K562 (cell line): Measurements from ENCODE around the gene ANK3. TPM values are rescaled to one million over a fixed set of nuclear protein-coding genes. Genes with fewer than 3 reads are reported as not detected.

Experiments
- ATAC-seq: fragments of 200-7000 bp; cut with Tn5 transposase; 3 replicates; pipeline ENCODE4 v1.9.1; 2020; ENCODE audit warnings: moderate library complexity
- BruUV-seq: library from RNA; stranded (reverse); fragments of 400-500 nt; replicated peaks from 2 replicates; lab custom pipeline; 2021; lab: Mats Ljungman, UMichigan
- CTCF ChIA-PET: fragments of 300-600 bp; formaldehyde crosslinking; extraction: SDS; loops from one replicate; lab custom pipeline; 2021; ENCODE audit warnings: low intra/inter-chr PET ratio; lab: Yijun Ruan, JAX
- POLR2A ChIA-PET: fragments of 300-600, 350-650 bp; sonication (Branson Sonifier 250); formaldehyde crosslinking; extraction: SDS; loops from one replicate; lab custom pipeline; 2021; ENCODE audit warnings: antibody characterized with exemption, inconsistent platforms; lab: Yijun Ruan, JAX
- DNase-seq, 4 experiments: peaks; one replicate each; pipeline versions ENCODE4 v3.0.0 to v3.0.0-alpha.2; 2011 to 2018; ENCODE audit warnings: low spot score in 3 of 4, mixed read lengths in 3 of 4; ENCODE audit errors: extremely low read depth in 1 of 4
- FAIRE-seq: peaks from 2 replicates; lab custom pipeline; 2011; peaks lifted over from hg19 to GRCh38; lab: Jason Lieb, UNC
- H2AFZ ChIP-seq: 2 replicates; pipeline ENCODE4 v1.6.0; 2011; ENCODE audit warnings: low read depth, low read length, control low read depth, inconsistent platforms
- H3K27ac ChIP-seq: fragments of 200-600 bp; 3 replicates; pipeline ENCODE4 v1.8.0; 2011; ENCODE audit warnings: low read depth, mild to moderate bottlenecking, control low read depth, inconsistent platforms, low read length, moderate library complexity, mixed read lengths; ENCODE audit errors: extremely low read depth
- H3K27me3 ChIP-seq, 2 experiments: fragments of 300-600 bp in 1 of 2; 2 replicates in 1 of 2; 3 replicates in 1 of 2; pipeline versions ENCODE4 v1.6.0 to v1.8.0; 2011; ENCODE audit warnings: inconsistent platforms in 2 of 2, low read length in 2 of 2, mild to moderate bottlenecking in 1 of 2, mixed read lengths in 1 of 2, moderate library complexity in 1 of 2; ENCODE audit not compliant: control insufficient read depth in 2 of 2, insufficient read depth in 2 of 2
- H3K36me3 ChIP-seq: fragments of 300-600 bp; 3 replicates; pipeline ENCODE4 v1.8.0; 2011; ENCODE audit warnings: mild to moderate bottlenecking, low read length, inconsistent platforms; ENCODE audit not compliant: control insufficient read depth, insufficient read depth
- H3K4me1 ChIP-seq, 2 experiments: fragments of 200-600 bp in 1 of 2; replicated peaks in 1 of 2; 2 replicates in 1 of 2; 3 replicates in 1 of 2; pipeline versions ENCODE4 v1.5.1 to v1.8.0; 2011; ENCODE audit warnings: inconsistent platforms in 2 of 2, low read length in 2 of 2, mild to moderate bottlenecking in 1 of 2, mixed read lengths in 1 of 2, moderate library complexity in 1 of 2; ENCODE audit not compliant: control insufficient read depth in 2 of 2, insufficient read depth in 2 of 2
- H3K4me2 ChIP-seq: 2 replicates; pipeline ENCODE4 v1.6.1; 2011; ENCODE audit warnings: low read length, control low read depth, inconsistent platforms, mixed read lengths; ENCODE audit not compliant: insufficient read depth
- H3K4me3 ChIP-seq: fragments of 200-600 bp; sonication (generic), shearing (Covaris generic); 2 replicates; pipeline ENCODE4 v1.5.1; 2016; ENCODE audit warnings: control low read depth, inconsistent platforms
- H3K79me2 ChIP-seq: fragments of 200-600 bp; 3 replicates; pipeline ENCODE4 v1.8.0; 2011; ENCODE audit warnings: low read length, inconsistent platforms; ENCODE audit not compliant: control insufficient read depth, insufficient read depth
- H3K9ac ChIP-seq, 2 experiments: 2 replicates each; pipeline versions ENCODE4 v1.6.0 to v1.6.1; 2011; ENCODE audit warnings: low read depth in 2 of 2, low read length in 2 of 2, control low read depth in 1 of 2, inconsistent platforms in 1 of 2, mild to moderate bottlenecking in 1 of 2, mixed read lengths in 1 of 2; ENCODE audit not compliant: insufficient read depth in 1 of 2
- H3K9me1 ChIP-seq: one replicate; pipeline ENCODE4 v1.6.0; 2011; ENCODE audit warnings: inconsistent platforms, mild to moderate bottlenecking, low read length, moderate library complexity; ENCODE audit not compliant: control insufficient read depth, insufficient read depth
- H3K9me3 ChIP-seq: replicated peaks from 2 replicates; pipeline ENCODE4 v1.5.1; 2011; ENCODE audit warnings: low read depth, low read length, inconsistent platforms; ENCODE audit not compliant: control insufficient read depth, insufficient read depth
- H4K20me1 ChIP-seq: replicated peaks from 2 replicates; pipeline ENCODE4 v1.6.1; 2011; ENCODE audit warnings: low read length, inconsistent platforms, mixed read lengths; ENCODE audit not compliant: control insufficient read depth, insufficient read depth
- ARNT ChIP-seq, 2 experiments: fragments of 450-650 bp; IDR thresholded peaks; 2 replicates each; pipeline ENCODE4 v1.6.1; 2016; ENCODE audit warnings: mild to moderate bottlenecking in 1 of 2
- ESRRB ChIP-seq: fragments of 250-450 bp; sonication (Bioruptor Pico); IDR thresholded peaks from 2 replicates; pipeline ENCODE4 v1.5.0; 2020; ENCODE audit warnings: mild to moderate bottlenecking, moderate library complexity, borderline replicate concordance
- POLR2G ChIP-seq: fragments of 200-400 bp; formaldehyde crosslinking; IDR thresholded peaks from 2 replicates; pipeline ENCODE4 v1.6.1; 2017; ENCODE audit warnings: low read depth, mild to moderate bottlenecking, antibody characterized with exemption, low read length, moderate library complexity
- PTRF ChIP-seq: fragments of 450-650 bp; IDR thresholded peaks from 2 replicates; pipeline ENCODE4 v1.6.1; 2016; ENCODE audit warnings: mild to moderate bottlenecking, missing genetic modification characterization, missing compliant biosample characterization
- RBM34 ChIP-seq: fragments of 200-400 bp; formaldehyde crosslinking; IDR thresholded peaks from 2 replicates; pipeline ENCODE4 v1.6.1; 2018; ENCODE audit warnings: low read length, borderline replicate concordance; ENCODE audit not compliant: insufficient read depth
- SLC30A9 ChIP-seq: fragments of 250-450 bp; sonication (Bioruptor Pico); IDR thresholded peaks from 2 replicates; pipeline ENCODE4 v1.8.0; 2022; ENCODE audit warnings: mild to moderate bottlenecking, moderate library complexity
- WGBS: fragments of 100-300 bp; shearing (Covaris generic); methylation state at CpG from one replicate; pipeline ENCODE4 v1.1.6; 2016; ENCODE audit warnings: low coverage, mixed read lengths; ENCODE audit not compliant: insufficient coverage; ENCODE audit errors: missing lambda C conversion rate; 5-methylcytosine and 5-hydroxymethylcytosine counted together
- in situ Hi-C: fragments of 300-500 bp; cut with MboI; formaldehyde crosslinking; loops from 4 replicates; pipeline ENCODE4 v1.15.0; 2018; ENCODE audit warnings: inconsistent platforms, mixed read lengths
- intact Hi-C: fragments of 100-400 bp; cut with micrococcal nuclease; formaldehyde crosslinking; loops from 2 replicates; pipeline ENCODE4 v1.14.2; 2022
- polyA plus RNA-seq, 8 experiments: library from polyadenylated mRNA; depleted of rRNA in 4 of 8; stranded (reverse) in 5 of 8; unstranded in 3 of 8; fragments of >200 nt; fragmentation: Nextera tagmentation in 2 of 8; fragmentation: Illumina TruSeq in 1 of 8; extraction: Ambion mirVana in 2 of 8; extraction: Trizol in 1 of 8; gene quantifications; 2 replicates each; pipeline versions ENCODE4 v1.2.1 to v1.2.3, GENCODE V29; 2011 to 2014; ENCODE audit warnings: inconsistent platforms in 1 of 8, missing spikeins in 1 of 8
- total RNA-seq, 7 experiments: library from RNA; depleted of rRNA in 6 of 7; stranded (reverse); fragments of >200 nt in 6 of 7; fragmentation: Illumina TruSeq in 2 of 7; extraction: Trizol in 2 of 7; gene quantifications; 2 replicates each; pipeline versions ENCODE4 v1.2.1 to v1.2.3, GENCODE V29; 2011 to 2021; ENCODE audit warnings: low replicate concordance in 1 of 7
- TF ChIP-seq, protein P1 (sequence below), 3 experiments: IDR thresholded peaks in 2 of 3; conservative IDR thresholded peaks in 1 of 3; 2 replicates each; pipeline ENCODE4 v1.5.1; 2011 to 2012; ENCODE audit warnings: low read length in 3 of 3, mild to moderate bottlenecking in 3 of 3, control low read depth in 2 of 3, improper control_type of control experiment in 1 of 3, inconsistent platforms in 1 of 3, low read depth in 1 of 3, mixed read lengths in 1 of 3, moderate library complexity in 1 of 3; ENCODE audit not compliant: insufficient read depth in 2 of 3
- TF ChIP-seq, protein P2 (sequence below): fragments of 450-650 bp; formaldehyde crosslinking; IDR thresholded peaks from 2 replicates; pipeline ENCODE4 v1.4.0; 2020; ENCODE audit warnings: mild to moderate bottlenecking, moderate library complexity
- TF ChIP-seq, protein P3 (sequence below): sonication (generic); formaldehyde crosslinking; IDR thresholded peaks from 2 replicates; pipeline ENCODE4 v1.8.0; 2022; ENCODE audit warnings: missing genetic modification reagents, mild to moderate bottlenecking, moderate library complexity, borderline replicate concordance

ANK3 gene
- total and polyA plus RNA-seq, 9 of the 15 experiments (the other 6 are each of a cell fraction or from before 2014, with no cell fraction given) = 10.0 to 32.3 (median 17.9) TPM

DNA sequence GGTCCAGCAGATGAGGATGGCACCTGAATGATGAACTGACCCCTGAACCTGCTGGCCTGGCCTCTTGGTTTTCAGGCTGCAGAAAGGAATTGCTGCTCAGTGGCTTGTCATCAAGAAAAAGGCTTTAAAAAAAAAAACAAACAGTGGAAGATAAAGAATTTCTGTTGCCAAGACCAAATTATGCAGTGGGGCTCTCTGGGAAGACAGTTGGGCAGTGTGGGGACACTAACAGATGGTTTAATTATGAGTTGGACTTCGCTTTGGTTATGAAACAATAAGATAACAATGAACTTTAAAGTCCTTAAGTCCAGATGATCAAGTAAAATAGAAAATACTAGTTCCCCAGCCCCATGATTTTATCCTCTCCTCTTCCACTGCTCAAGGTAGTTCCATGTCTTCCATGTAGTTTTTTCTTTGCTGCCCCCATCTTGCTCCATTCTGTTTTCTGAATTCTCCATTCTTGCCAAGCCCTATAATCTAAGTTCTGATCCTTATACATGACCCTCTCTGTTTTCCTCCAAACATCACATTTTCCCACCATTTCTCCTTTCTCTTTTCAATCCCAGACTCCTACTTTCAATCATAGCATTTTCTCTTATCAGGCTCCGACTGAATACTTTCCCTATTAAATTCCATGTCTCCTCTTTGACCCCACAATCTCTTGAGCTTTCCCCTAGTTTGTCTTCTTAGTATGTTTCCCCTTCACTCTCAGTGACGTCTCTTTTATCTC, 52.6 kb downstream of the ANK3 start:
- in situ Hi-C loops = no loop called here
- H3K4me3 ChIP-seq = no peak overlapping the region
- TF ChIP-seq PTRF (tag) (no peak), ESRRB (no peak), POLR2G (no peak)
- TF ChIP-seq, all 486 proteins: peak for 0
- FAIRE-seq (no peak), DNase-seq (no peak), ATAC-seq (no peak)
- POLR2A ChIA-PET = no interaction called here
- no peak overlapping the region for H3K27ac ChIP-seq
- no peaks in the 10 kb centered on the region for H3K79me2 ChIP-seq
- no peaks in the 10 kb centered on the region for H3K9me3 ChIP-seq
- no peaks in the 10 kb centered on the region for H4K20me1 ChIP-seq
- no TSS peak for BruUV-seq
- no peak overlapping the region for H3K9ac ChIP-seq
- intact Hi-C loops = loop anchor here (5.0 to 10.0 kb wide), 2 partner anchors 100 to 308 kb away; no protein-coding TSS in a partner anchor
- H3K9me1 ChIP-seq = no peaks in the 10 kb centered on the region
- CTCF ChIA-PET = no interaction called here
- no peak overlapping the region for H3K4me2 ChIP-seq
- no peaks in the 10 kb centered on the region for H3K36me3 ChIP-seq
- H3K27me3 ChIP-seq = no peaks in the 10 kb centered on the region
- H3K4me1 ChIP-seq = no peaks in the 10 kb centered on the region
- 4% methylated on average over 3 of the region's 3 CpGs for WGBS
- no peak overlapping the region for H2AFZ ChIP-seq

DNA sequence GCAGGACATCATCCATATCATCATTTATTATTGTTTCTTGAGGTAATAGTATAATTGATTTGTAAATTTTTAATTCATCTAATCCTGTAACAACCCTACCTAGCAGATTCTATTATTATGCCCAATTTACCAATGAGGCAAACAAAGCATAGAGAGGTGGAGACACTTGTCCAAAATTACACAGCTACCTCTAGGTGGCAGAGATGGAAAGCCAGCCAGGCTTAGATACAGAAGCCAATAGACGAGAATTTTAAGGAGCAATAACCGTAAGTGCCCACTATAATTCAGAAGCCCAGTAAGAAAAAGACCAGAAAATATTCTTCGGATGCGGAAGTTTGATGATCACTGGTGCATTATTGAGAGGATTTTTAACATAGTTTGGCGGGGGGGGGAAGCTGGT, 54.0 kb downstream of the ANK3 start:
- Histone ChIP-seq H3K36me3 (no peaks in the 10 kb centered on the region), H3K4me2 (no peak overlapping the region), H3K4me3 (no peak overlapping the region), H3K27me3 (no peaks in the 10 kb centered on the region), H3K9ac (no peak overlapping the region), H3K4me1 (no peaks in the 10 kb centered on the region), H2AFZ (0 out of 2 replicates have a peak overlapping the region, but pooled peaks have one; percentile 19), H4K20me1 (no peaks in the 10 kb centered on the region), H3K27ac (no peak overlapping the region), H3K79me2 (no peaks in the 10 kb centered on the region), H3K9me3 (no peaks in the 10 kb centered on the region), H3K9me1 (no peaks in the 10 kb centered on the region)
- ChIA-PET CTCF (interaction anchor here (0.6 to 1.7 kb wide), 2 partner anchors 98 to 99 kb away, joined by 3 to 7 read pairs; no protein-coding TSS in a partner anchor), POLR2A (interaction anchor here (0.9 to 1.2 kb wide), 5 partner anchors 13 to 65 kb away, joined by 3 to 6 read pairs (median 3); no protein-coding TSS in a partner anchor)
- FAIRE-seq (peak; percentile 69), ATAC-seq (peak; percentile 88), DNase-seq (peak in 1 of 4 experiments; percentile 56)
- intact Hi-C loops (loop anchor here (1.0 to 10.0 kb wide), 3 partner anchors 98 to 309 kb away; no protein-coding TSS in a partner anchor), in situ Hi-C loops (no loop called here)
- BruUV-seq = no TSS peak
- 27% methylated on average over 5 of the region's 5 CpGs for WGBS
- TF ChIP-seq ARNT (IDR thresholded peaks at IDR 0.05) = no peak
- TF ChIP-seq SLC30A9 (CRISPR knock-in tag) = no peak
- TF ChIP-seq, protein P1, sequence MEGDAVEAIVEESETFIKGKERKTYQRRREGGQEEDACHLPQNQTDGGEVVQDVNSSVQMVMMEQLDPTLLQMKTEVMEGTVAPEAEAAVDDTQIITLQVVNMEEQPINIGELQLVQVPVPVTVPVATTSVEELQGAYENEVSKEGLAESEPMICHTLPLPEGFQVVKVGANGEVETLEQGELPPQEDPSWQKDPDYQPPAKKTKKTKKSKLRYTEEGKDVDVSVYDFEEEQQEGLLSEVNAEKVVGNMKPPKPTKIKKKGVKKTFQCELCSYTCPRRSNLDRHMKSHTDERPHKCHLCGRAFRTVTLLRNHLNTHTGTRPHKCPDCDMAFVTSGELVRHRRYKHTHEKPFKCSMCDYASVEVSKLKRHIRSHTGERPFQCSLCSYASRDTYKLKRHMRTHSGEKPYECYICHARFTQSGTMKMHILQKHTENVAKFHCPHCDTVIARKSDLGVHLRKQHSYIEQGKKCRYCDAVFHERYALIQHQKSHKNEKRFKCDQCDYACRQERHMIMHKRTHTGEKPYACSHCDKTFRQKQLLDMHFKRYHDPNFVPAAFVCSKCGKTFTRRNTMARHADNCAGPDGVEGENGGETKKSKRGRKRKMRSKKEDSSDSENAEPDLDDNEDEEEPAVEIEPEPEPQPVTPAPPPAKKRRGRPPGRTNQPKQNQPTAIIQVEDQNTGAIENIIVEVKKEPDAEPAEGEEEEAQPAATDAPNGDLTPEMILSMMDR (IDR thresholded peaks at IDR 0.05 in 2 of 3, conservative IDR thresholded peaks at IDR 0.05 in 1 of 3; ENCODE audit: insufficient read depth in 2 of 3, low read depth in 1 of 3, low read length in 3 of 3) = peak; percentile 47 to 74 (median 55)
- TF ChIP-seq, protein P2, sequence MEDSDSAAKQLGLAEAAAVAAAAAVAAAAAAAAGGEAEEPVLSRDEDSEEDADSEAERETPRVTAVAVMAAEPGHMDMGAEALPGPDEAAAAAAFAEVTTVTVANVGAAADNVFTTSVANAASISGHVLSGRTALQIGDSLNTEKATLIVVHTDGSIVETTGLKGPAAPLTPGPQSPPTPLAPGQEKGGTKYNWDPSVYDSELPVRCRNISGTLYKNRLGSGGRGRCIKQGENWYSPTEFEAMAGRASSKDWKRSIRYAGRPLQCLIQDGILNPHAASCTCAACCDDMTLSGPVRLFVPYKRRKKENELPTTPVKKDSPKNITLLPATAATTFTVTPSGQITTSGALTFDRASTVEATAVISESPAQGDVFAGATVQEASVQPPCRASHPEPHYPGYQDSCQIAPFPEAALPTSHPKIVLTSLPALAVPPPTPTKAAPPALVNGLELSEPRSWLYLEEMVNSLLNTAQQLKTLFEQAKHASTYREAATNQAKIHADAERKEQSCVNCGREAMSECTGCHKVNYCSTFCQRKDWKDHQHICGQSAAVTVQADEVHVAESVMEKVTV (CRISPR knock-in tag) = peak; percentile 51; the same call in 1 of the 2 replicates
- TF ChIP-seq, protein P3, sequence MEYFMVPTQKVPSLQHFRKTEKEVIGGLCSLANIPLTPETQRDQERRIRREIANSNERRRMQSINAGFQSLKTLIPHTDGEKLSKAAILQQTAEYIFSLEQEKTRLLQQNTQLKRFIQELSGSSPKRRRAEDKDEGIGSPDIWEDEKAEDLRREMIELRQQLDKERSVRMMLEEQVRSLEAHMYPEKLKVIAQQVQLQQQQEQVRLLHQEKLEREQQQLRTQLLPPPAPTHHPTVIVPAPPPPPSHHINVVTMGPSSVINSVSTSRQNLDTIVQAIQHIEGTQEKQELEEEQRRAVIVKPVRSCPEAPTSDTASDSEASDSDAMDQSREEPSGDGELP = no peak
- TF ChIP-seq RBM34 = no peak
